RPMI7951 (cell line): ENCODE results near the gene PTTG1IP. TPM values are rescaled to one million over a fixed set of nuclear protein-coding genes. Genes with fewer than 3 reads are reported as not detected.
"Not testable (repeated sequence)": the region's sequence is repeated elsewhere in the genome, so short reads cannot be mapped to it uniquely, and the experiment has no call there.

ENCODE experiments used
- DNase-seq: peaks from one replicate; pipeline ENCODE4 v3.0.0-alpha.2; 2012; ENCODE audit warnings: low read depth
- total RNA-seq: library from RNA; depleted of rRNA; stranded (reverse); fragments of >200 nt; shearing (Covaris generic); gene quantifications from 2 replicates; pipeline ENCODE4 v1.2.3, GENCODE V29; 2014; rRNA removed

The PTTG1IP gene
- total RNA-seq: 241 and 255 TPM in 2 replicates

DNA sequence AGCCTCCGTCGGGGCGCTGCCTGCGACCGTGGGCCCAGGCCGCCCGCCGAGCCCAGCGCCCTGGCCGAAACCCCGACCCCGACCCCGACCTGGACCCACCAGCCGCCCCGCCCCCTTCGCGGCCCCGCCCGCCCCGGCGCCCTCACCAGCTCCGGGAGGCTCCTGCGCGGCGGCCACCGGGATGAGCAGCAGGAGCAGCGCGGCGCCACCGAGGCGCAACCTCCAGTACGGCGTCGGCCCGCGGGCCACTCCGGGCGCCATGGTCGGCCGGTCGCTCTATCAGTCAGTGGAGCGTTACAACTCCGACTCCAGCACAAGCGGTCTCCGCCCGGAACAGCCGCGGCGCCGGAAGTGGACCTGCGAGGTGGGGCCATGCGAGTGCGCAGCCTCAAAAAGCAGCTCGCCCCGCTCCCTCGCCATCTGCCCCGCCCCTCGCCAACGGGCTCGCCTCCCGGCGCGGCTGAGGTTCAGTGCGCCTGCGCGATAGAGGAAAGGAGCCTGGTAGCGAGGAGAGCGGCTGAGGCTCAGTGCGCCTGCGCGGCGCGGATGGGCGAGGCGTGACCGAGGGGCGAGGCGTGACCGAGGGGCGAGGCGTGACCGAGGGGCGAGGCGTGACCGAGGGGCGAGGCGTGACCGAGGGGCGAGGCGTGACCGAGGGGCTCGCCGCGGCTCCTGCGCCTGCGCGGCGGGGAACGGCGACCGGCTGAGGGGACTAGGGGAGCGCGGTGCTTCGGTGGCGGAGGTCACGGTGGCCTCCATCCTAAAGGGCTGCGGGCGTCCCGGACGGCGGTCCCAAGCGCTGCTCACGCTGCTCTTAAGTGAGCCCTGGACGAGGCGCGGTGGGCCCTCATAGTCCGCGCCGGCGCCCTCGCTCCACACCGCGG lies at the start of gene PTTG1IP:
PTTG1IP (minus strand) TSS at position 335 of the 884 bp plus-strand sequence; CDS start at position 261, 74 bp downstream.
- peak; percentile 92 for DNase-seq

DNA sequence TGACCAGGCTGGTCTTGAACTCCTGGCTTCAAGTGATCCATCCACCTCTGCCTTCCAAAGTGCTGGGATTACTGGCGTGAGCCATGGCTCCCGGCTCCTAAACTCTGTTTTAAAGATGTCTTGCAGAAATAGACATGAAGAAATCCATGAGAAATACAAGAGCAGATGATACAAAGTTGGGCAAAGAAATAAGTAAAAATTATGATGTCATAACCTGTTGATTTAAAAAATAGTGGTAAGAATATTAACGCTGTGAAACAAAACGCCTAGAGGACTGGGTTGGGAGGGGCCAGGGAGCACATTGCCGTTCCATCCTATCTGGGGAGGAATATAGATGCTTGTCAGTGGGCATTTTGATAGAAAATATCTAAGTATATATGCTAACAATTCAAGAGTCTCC lies 48.4 kb upstream of the PTTG1IP start:
- no peak for DNase-seq

DNA sequence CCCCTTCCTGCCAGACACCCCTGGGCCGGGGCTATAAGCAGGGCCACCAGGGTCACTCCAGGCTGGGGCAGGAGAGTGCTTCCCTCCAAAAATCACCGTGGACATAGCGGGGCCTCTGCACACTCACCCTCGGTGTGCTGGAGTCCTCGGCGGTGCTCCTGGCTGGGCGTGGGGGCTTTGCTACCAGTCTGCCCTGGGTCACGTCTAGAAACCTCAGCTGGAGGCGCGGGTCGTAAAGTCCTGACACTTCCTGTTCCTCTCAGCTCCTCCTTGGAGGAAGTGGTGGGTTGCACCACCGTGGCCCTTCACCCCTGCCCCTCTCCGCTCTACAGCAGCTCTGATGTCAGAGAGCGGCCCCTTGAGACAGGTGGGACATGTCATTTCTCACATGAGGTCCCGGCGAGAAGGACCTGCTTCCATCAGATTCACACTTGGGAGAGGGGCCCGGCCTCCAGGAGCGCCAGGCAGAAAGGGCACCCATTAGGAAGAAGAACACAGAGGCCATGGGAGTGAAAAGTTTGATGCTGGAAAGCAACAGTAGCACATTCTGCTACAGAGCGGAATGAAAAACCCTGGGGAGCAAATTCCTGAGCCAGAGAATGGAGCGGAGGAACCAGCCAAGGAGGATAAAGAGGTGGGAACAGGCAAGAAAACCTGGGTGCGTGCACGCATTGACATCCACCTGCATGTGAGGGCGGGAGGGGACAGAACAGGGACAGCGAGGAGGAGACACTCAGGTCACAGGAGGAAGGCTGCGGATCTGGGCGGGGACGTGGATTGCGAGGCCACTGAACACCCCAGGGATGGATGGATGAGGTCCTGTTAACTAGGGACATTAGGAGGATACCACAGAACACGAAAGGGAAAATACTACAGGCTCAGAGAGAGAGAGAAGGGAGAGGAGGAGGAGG lies 47.5 kb upstream of the PTTG1IP start, which contains the start of gene ITGB2:
ITGB2 (minus strand) TSS at position 206 of the 911 bp plus-strand sequence. CDS start 10,117 bp downstream, outside the sequence.
- no peak for DNase-seq

DNA sequence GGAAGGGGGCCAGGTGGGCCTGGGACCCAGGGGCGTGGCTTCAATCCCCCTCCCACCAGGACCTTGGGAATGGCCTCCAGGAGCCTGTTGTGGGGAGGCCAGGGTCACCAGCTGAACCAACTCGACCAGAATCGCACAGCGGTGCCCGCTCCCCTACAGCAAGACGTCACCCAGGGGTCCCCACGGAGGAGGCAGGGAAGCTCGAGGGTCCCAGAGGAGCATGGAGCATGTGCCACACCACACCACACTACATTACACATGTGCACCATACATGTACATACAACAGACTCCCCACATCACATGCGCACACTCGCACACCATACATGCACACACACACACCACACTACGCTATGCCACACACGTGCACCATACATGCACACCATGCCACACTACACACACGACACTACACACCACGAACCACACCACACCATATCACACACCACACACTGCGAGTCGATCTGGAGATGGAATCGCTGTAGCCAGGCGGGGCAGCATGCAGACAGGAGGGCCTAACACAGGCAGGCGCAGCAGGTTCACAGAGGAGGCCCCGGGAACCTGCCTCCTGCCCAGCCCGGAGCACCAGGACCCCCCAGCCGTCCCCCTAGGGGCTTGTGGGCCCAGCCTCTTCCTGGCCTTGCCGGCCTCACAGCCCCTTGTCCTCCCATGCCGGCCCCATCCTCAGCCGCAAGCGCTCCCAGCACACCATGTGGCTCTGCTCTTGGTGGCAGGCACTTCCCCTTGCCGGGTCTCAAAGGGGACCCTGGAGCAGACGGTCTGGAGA lies 46.6 kb upstream of the PTTG1IP start:
- DNase-seq: no peak

DNA sequence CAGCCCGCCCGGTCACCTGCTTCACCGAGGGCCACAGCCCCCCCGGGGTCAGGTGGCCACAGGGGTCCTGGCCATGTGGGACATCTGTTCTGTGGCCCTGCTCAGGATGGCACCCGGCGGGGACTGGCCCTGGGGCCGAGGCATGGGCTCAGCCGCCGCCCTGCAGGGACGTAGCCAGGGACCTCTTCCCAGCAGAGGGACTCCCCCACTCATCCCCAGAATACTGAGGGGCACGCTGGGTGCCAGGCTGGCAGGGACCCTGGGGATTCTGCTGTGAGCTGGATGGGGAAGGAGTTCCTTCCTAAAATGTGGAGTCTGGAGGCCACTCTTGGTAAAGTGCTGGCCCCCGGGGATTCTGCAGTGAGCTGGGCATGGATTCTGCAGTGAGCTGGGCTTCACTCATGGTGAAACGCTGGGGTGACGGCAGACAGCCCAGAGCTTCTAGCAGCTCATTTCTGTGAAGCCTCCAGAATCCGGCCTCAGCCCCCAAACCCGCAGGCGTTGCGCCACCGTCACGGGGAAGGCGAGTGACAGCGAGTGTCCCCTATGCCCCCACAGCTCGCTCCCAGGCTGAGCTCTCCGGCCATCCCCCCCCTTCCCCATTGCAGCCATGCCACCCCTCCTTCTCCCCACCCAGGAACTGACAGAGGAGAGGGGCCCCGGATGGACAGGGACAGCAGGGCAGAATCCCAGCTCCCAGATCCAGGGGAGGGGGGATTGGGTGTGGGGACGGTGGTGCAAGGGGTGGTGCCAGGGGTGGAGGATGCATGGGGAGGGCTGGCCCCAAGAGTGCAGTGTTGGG lies 45.8 kb upstream of the PTTG1IP start:
- no peak for DNase-seq

DNA sequence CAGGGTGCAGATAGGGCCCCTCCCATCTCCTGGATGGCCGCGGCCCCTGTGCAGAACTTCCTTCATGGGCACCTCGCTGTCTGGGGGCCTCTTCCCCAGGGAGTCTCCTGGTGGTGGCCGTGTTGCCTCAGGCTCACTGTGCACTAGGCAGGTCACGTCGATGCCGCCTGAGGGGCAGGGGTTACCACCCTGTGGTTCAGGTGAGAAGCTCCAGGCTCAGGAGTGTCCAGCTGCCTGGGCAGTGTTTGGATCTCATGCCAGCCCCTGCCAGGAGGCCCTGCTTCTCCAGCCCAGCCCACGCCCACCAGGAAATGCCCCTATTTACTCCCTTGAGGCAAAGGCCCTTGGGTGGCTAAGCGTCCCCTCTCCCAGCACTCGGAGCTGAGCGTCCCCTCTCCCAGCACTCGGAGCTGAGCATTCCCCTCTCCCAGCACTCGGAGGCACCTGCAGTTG lies 45.1 kb upstream of the PTTG1IP start:
- no peak for DNase-seq

GRCh38 chr21:44918107-44918470 lies 44.6 kb upstream of the PTTG1IP start:
- no peak for DNase-seq

DNA sequence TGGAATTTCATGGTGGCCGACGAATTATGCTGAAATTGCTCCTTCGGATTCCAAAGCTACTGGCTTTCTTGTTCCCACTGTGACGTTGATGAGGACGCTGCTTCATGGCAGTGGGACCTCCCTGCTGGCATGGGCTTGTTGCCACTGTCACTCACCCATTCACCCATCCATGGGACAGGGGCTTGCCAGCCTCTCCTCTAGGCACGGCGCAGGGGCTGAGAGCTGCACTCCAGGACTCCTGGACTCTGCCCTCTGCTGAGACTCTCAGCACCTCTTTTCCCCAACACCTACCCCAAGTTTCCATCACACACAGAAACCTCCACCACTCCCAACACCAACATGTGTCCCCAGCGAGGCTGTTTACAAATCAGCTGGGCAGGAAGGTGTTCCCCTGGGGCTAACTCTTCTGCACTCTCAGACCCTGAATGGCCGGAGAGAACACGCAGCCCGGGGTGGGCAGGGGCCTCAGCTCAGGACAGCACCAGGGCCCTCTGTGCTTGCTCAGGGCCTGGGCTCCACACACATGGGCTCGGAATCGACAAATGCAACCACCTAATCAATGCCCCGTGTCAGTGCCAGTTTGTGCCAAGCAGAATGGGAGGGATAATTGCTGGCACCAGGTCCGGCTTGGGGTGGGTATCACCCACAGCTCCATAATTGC lies 44.1 kb upstream of the PTTG1IP start:
- no peak for DNase-seq

GRCh38 chr21:44916965-44917364 lies 43.5 kb upstream of the PTTG1IP start:
- peak; percentile 16 for DNase-seq

DNA sequence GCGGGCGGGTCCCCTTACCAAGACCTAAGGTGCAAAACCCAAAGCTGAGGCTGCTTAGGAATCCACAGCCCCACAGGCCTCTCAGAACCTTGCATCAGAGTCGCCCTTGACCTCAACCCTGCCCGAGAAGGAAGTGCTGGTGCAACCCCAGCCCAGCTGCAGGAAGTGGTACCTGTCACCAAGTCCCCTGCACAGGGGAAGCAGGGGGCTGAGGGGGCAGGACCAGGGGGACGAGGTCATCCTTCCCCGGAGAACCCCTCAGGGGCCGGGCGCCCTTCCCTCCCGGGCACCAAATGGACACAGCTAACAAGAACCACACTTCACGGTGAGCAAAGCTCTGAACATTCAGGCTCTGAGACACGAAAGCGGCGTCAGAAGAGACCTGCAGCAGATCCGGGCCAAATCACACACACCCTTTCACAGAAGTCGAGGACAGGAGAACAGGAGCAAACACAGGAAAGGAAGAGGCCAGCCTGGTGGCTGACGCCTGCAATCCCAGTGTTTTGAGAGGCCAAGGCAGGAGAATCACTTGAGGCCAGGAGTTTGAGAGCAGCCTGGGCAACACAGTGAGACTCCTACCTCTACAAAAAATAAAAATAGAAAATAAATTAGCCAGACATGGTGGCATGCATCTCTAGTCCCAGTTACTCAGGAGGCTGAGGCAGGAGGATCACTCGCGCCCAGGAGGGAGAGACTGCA lies 40.8 kb upstream of the PTTG1IP start:
- no peak for DNase-seq

DNA sequence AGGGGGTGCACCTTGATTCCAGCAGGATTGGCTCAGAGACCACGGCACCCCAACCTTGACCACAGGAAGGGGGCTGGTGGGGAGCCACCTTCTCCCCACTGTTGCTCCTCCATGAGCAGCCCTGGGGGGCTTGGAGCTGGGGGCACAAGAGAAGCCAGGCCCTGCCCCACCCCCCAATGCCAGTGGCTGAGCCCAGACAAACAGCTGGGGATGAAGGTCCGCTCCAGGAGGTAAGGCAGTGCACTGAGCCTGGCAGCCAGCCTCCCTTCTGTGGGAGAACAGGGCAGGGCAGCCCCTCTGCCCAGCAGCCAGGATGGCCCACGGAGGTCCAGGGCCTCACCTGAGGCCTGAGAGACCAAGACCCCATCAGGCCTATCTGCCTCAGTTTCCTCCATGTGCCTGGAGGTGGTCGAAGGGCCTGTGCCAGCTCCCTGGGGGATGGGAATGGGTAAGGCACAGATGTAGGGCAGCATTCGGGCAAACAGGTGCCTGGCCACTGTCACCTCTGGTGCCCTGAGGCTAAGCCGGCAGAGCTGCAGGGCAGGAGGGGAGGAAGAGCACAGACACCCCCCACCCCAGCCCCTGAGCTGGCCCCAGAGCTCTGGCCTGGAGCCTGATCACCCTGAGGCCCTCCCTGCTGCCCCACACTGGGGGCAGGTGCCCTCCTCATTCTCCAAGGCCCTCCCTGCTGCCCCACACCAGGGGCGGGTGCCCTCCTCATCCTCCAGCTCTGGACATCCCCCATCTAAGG lies 40.1 kb upstream of the PTTG1IP start:
- no peak for DNase-seq

DNA sequence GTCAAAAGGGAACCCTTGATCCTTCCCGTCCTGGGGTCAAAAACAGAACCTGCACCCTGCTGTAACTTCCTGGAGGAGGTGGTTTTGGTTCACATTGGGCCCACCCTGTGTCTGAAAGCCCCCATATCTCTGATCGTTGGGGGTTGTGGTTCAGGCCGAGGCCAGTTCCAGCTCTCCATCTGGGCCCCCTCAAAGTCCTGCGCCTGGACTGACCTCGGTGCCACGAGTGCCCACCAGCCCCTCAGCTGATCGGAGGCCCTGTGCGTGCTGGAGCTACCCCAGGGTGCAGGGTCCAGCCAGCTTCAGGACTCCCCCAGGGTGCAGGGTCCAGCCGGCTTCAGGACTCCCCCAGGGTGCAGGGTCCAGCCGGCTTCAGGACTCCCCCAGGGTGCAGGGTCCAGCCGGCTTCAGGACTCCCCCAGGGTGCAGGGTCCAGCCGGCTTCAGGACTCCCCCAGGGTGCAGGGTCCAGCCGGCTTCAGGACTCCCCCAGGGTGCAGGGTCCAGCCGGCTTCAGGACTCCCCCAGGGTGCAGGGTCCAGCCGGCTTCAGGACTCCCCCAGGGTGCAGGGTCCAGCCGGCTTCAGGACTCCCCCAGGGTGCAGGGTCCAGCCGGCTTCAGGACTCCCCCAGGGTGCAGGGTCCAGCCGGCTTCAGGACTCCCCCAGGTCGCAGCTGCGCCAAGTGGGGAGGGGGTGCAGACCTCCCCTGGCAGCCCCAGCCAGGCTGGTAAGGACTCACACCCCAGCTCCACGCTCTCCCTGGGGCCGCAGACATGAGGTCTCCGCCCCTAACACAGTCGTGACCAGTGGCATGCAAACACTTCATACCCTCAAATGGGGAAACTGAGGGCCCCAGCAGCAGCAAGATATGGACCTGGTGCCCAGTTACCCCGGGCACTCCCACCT lies 39.3 kb upstream of the PTTG1IP start:
- DNase-seq: not testable (repeated sequence)

- no peak for DNase-seq
Observed at GRCh38 chr21:44912158-44912473, 38.6 kb upstream of the PTTG1IP start.

DNA sequence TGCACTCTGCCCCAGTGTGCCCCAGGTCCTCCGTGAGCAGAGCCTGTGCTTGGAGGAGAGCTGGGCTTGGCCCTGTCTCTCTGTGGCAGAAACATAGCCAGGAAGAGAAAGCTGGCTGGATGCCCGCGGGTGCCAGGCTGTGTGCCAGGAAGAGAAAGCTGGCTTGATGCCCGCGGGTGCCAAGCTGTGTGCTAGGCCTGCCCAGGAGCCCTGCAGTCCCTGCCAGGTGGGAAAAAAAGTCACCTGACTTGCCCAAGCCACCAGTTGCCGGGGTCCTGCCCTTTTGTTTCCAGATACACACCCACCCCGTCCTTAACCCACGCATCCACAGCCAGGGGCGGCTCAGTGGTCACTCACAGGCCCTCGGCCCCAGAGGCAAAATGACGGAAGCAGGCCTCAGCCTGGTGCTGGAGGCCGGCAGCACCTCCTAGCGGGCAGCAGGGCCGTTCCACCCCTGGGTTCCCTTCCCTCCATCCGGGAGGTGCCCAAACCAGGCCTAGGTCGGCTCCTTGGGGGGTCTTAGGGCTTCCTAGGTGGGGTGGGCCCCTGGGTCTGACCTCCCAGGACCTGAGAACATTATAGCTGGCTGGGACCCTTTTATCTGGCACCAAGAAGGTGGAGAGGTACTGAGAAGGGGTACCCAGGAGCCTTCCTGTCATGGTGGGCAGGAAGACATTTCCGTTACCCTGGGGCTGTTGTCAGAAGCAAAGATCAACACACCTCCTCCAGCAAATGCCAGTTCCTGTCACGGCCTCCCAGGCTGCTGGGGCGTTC lies 38.1 kb upstream of the PTTG1IP start:
- peak; percentile 27 for DNase-seq

DNA sequence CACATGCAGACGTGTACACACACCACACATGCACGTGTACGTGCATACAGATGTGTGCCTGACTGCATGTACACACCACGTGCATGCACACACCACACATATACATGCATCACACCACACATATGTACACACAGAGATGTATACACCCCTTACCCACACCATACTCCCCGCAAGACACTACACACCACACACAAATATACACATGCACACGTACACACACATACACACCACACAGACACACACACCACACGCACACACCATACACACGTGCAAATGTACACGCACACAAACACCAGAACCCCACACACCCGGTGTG lies 37.5 kb upstream of the PTTG1IP start:
- DNase-seq: no peak

GRCh38 chr21:44910229-44911067 lies 37.0 kb upstream of the PTTG1IP start:
- no peak for DNase-seq
